Muscle layer of duodenum (tissue), 2 donors: ENCODE data around the gene SPRY4.
"Not testable (repeated sequence)": the region's sequence is repeated elsewhere in the genome, so short reads cannot be mapped to it uniquely, and the experiment has no call there.

Experiments
- H3K27ac ChIP-seq: one replicate; pipeline ENCODE4 v1.7.0; 2013; ENCODE audit warnings: mild to moderate bottlenecking, low read length
- H3K27me3 ChIP-seq: one replicate; pipeline ENCODE4 v1.7.0; 2013; ENCODE audit warnings: low read depth, mild to moderate bottlenecking, control low read depth, low read length
- H3K36me3 ChIP-seq, 2 donors: one replicate each; pipeline ENCODE4 v1.7.0; 2013; ENCODE audit warnings: low read length in 2 of 2, control low read depth in 1 of 2, mild to moderate bottlenecking in 1 of 2; ENCODE audit not compliant: insufficient read depth in 2 of 2, control insufficient read depth in 1 of 2
- H3K4me1 ChIP-seq, 2 donors: one replicate each; pipeline ENCODE4 v1.7.0; 2013; ENCODE audit warnings: low read length in 2 of 2, mild to moderate bottlenecking in 2 of 2, control low read depth in 1 of 2, moderate library complexity in 1 of 2; ENCODE audit not compliant: insufficient read depth in 2 of 2, control insufficient read depth in 1 of 2
- H3K4me3 ChIP-seq, 2 donors: one replicate each; pipeline ENCODE4 v1.7.0; 2013; ENCODE audit warnings: low read length in 2 of 2, low read depth in 1 of 2, mild to moderate bottlenecking in 1 of 2
- H3K9me3 ChIP-seq, 2 donors: one replicate each; pipeline ENCODE4 v1.7.0; 2013; ENCODE audit warnings: low read length in 2 of 2, control low read depth in 1 of 2, mild to moderate bottlenecking in 1 of 2; ENCODE audit not compliant: control insufficient read depth in 1 of 2
- donor health status: healthy.

Gene SPRY4

GRCh38 chr5:142357469-142358090 is 32.8 kb upstream of the SPRY4 start:
- Histone ChIP-seq H3K9me3 (no peaks in the 10 kb centered on the region), H3K4me3 (peak overlapping the region; percentile 72 to 73), H3K27ac (peak overlapping the region; percentile 92), H3K27me3 (peaks cover 11% of the 10 kb centered on the region), H3K36me3 (peaks cover 0 to 4% of the 10 kb centered on the region in 2 donors), H3K4me1 (peaks cover 0 to 8% of the 10 kb centered on the region in 2 donors)

- H3K4me1 ChIP-seq: peaks cover 0 to 8% of the 10 kb centered on the region in 2 donors
- no peaks in the 10 kb centered on the region for H3K9me3 ChIP-seq
- H3K4me3 ChIP-seq: peak overlapping the region; percentile 72 to 73
- peaks cover 11% of the 10 kb centered on the region for H3K27me3 ChIP-seq
- H3K36me3 ChIP-seq: peaks cover 0 to 4% of the 10 kb centered on the region in 2 donors
- H3K27ac ChIP-seq: peak overlapping the region; percentile 92
Measured at GRCh38 chr5:142356716-142357468, 32.1 kb upstream of the SPRY4 start.

GRCh38 chr5:142356349-142356715 is 31.5 kb upstream of the SPRY4 start:
- Histone ChIP-seq H3K27ac (peak overlapping the region; percentile 92), H3K36me3 (peaks cover 0 to 4% of the 10 kb centered on the region in 2 donors), H3K9me3 (no peaks in the 10 kb centered on the region), H3K4me1 (peaks cover 0 to 8% of the 10 kb centered on the region in 2 donors), H3K27me3 (peaks cover 11% of the 10 kb centered on the region), H3K4me3 (peak overlapping the region; percentile 53 to 73)

- H3K36me3 ChIP-seq: peaks cover 0 to 4% of the 10 kb centered on the region in 2 donors
- no peak overlapping the region for H3K4me3 ChIP-seq
- no peaks in the 10 kb centered on the region for H3K9me3 ChIP-seq
- H3K27ac ChIP-seq: no peak overlapping the region
- peaks cover 3% of the 10 kb centered on the region for H3K27me3 ChIP-seq
- H3K4me1 ChIP-seq: peaks cover 0 to 8% of the 10 kb centered on the region in 2 donors
Measured at GRCh38 chr5:142353071-142353472, 28.3 kb upstream of the SPRY4 start.

GRCh38 chr5:142350021-142350420 is 25.2 kb upstream of the SPRY4 start:
- Histone ChIP-seq H3K36me3 (no peaks in the 10 kb centered on the region), H3K27ac (no peak overlapping the region)

GRCh38 chr5:142346706-142347105 is 21.9 kb upstream of the SPRY4 start:
- Histone ChIP-seq H3K4me1 (no peaks in the 10 kb centered on the region), H3K27me3 (no peaks in the 10 kb centered on the region), H3K9me3 (peaks cover 6 to 16% of the 10 kb centered on the region in 2 donors), H3K27ac (no peak overlapping the region), H3K4me3 (no peak overlapping the region), H3K36me3 (no peaks in the 10 kb centered on the region)

More at GRCh38 chr5:142350021-142350420, 25.2 kb upstream of the SPRY4 start:
- Histone ChIP-seq H3K4me3 (no peak overlapping the region), H3K4me1 (no peaks in the 10 kb centered on the region), H3K27me3 (no peaks in the 10 kb centered on the region), H3K9me3 (peaks cover 0 to 9% of the 10 kb centered on the region in 2 donors)

GRCh38 chr5:142344915-142345314 is 20.1 kb upstream of the SPRY4 start:
- peaks cover 6 to 16% of the 10 kb centered on the region in 2 donors for H3K9me3 ChIP-seq
- H3K4me3 ChIP-seq, H3K4me1 ChIP-seq, H3K27me3 ChIP-seq, H3K36me3 ChIP-seq, H3K27ac ChIP-seq: not testable (repeated sequence)

- Histone ChIP-seq H3K27ac (no peak overlapping the region), H3K4me1 (no peaks in the 10 kb centered on the region), H3K36me3 (no peaks in the 10 kb centered on the region), H3K27me3 (no peaks in the 10 kb centered on the region), H3K4me3 (no peak overlapping the region), H3K9me3 (peaks cover 6 to 16% of the 10 kb centered on the region in 2 donors)
Measured at GRCh38 chr5:142343531-142343930, 18.7 kb upstream of the SPRY4 start.

GRCh38 chr5:142342128-142342981 is 17.5 kb upstream of the SPRY4 start:
- Histone ChIP-seq H3K4me1 (no peaks in the 10 kb centered on the region), H3K36me3 (no peaks in the 10 kb centered on the region), H3K27ac (no peak overlapping the region), H3K4me3 (no peak overlapping the region), H3K27me3 (no peaks in the 10 kb centered on the region), H3K9me3 (peaks cover 6 to 16% of the 10 kb centered on the region in 2 donors)

- Histone ChIP-seq H3K9me3 (peaks cover 5% of the 10 kb centered on the region in 2 donors), H3K27ac (no peak overlapping the region), H3K4me3 (no peak overlapping the region)
Measured at GRCh38 chr5:142339781-142340180, 15.0 kb upstream of the SPRY4 start.

GRCh38 chr5:142334538-142334937 is 9.7 kb upstream of the SPRY4 start:
- no peak overlapping the region for H3K4me3 ChIP-seq
- H3K27me3 ChIP-seq: no peaks in the 10 kb centered on the region
- no peaks in the 10 kb centered on the region for H3K9me3 ChIP-seq
- no peaks in the 10 kb centered on the region for H3K4me1 ChIP-seq
- no peak overlapping the region for H3K27ac ChIP-seq
- no peaks in the 10 kb centered on the region for H3K36me3 ChIP-seq

More at GRCh38 chr5:142339781-142340180, 15.0 kb upstream of the SPRY4 start:
- H3K36me3 ChIP-seq: no peaks in the 10 kb centered on the region
- H3K4me1 ChIP-seq: no peaks in the 10 kb centered on the region
- no peaks in the 10 kb centered on the region for H3K27me3 ChIP-seq
